NT2/D1 (cell line): Measurements from ENCODE around the gene PPIP5K2.

ENCODE experiments used
- SUZ12 ChIP-seq: IDR thresholded peaks from 2 replicates; pipeline ENCODE4 v1.6.1; 2011; ENCODE audit not compliant: insufficient read length, insufficient read depth; ENCODE audit errors: extremely low read depth
- YY1 ChIP-seq: IDR thresholded peaks from 2 replicates; pipeline ENCODE4 v1.6.1; 2011; ENCODE audit not compliant: insufficient read length, insufficient read depth

DNA sequence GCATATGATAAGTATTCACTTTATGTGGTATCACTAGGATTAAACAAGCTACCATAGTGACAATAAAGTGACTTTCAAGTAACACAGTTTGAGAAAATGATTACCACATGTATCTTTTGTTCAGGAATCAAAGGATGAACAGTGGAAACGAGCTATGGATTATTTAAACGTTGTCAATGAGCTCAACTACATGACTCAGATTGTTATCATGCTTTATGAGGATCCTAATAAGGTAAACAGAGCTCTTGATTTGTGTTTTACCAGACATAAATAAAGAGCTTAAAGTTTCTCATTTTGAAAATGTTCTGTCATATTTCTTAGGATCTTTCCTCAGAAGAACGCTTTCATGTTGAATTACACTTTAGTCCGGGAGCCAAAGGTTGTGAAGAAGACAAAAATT is 57.4 kb downstream of the PPIP5K2 start:
- TF ChIP-seq SUZ12 (no peak), YY1 (no peak)
